T-helper 2 cell treated with Interferon-gamma antibody and Interleukin-4, amounts not matched to agents 5 μg/mL and 100 μg/mL, for 36 hours (primary cell): Measurements from ENCODE around the gene MTA3.
A peak's percentile ranks its signal among the peaks of the same experiment; 100 is the strongest.

ENCODE experiments used
- DNase-seq: peaks from one replicate; pipeline ENCODE4 v3.0.0; 2021; ENCODE audit warnings: low spot score
- H3K27ac Mint-ChIP-seq: one replicate; pipeline ENCODE4 v1.8.0; 2021; ENCODE audit warnings: mild to moderate bottlenecking, mixed read lengths
- H3K27me3 Mint-ChIP-seq: one replicate; pipeline ENCODE4 v1.8.0; 2021; ENCODE audit warnings: low read depth, mixed read lengths
- H3K36me3 Mint-ChIP-seq: one replicate; pipeline ENCODE4 v1.8.0; 2021; ENCODE audit warnings: low read depth, mixed read lengths
- H3K4me1 Mint-ChIP-seq: one replicate; pipeline ENCODE4 v1.8.0; 2021; ENCODE audit warnings: low read depth, mixed read lengths
- H3K4me3 Mint-ChIP-seq: one replicate; pipeline ENCODE4 v1.8.0; 2022; ENCODE audit warnings: mild to moderate bottlenecking, moderate library complexity, mixed read lengths
- H3K9me3 Mint-ChIP-seq: one replicate; pipeline ENCODE4 v1.8.0; 2021; ENCODE audit warnings: mixed read lengths

The MTA3 gene

GRCh38 chr2:42794271-42795046 is 226.0 kb downstream of the MTA3 start:
- Mint-ChIP-seq H3K4me1 (peaks cover 36% of the 10 kb centered on the region), H3K4me3 (no peak overlapping the region), H3K36me3 (peaks cover 5% of the 10 kb centered on the region), H3K9me3 (no peaks in the 10 kb centered on the region), H3K27ac (no peak overlapping the region), H3K27me3 (peaks cover 38% of the 10 kb centered on the region)
- no peak for DNase-seq

- Mint-ChIP-seq H3K9me3 (no peaks in the 10 kb centered on the region), H3K27ac (no peak overlapping the region), H3K27me3 (peaks cover 35% of the 10 kb centered on the region), H3K36me3 (peaks cover 5% of the 10 kb centered on the region), H3K4me3 (no peak overlapping the region), H3K4me1 (peaks cover 38% of the 10 kb centered on the region)
- no peak for DNase-seq
These were observed 226.8 kb downstream of the MTA3 start for GRCh38 chr2:42795275-42795674.

GRCh38 chr2:42795841-42796301 is 227.4 kb downstream of the MTA3 start:
- Mint-ChIP-seq H3K4me3 (no peak overlapping the region), H3K36me3 (peaks cover 5% of the 10 kb centered on the region), H3K27ac (peak overlapping the region; percentile 35), H3K27me3 (peaks cover 34% of the 10 kb centered on the region), H3K4me1 (peaks cover 44% of the 10 kb centered on the region), H3K9me3 (no peaks in the 10 kb centered on the region)
- no peak for DNase-seq

- H3K4me1 Mint-ChIP-seq: peaks cover 46% of the 10 kb centered on the region
- H3K27ac Mint-ChIP-seq: peak overlapping the region; percentile 64
- no peak overlapping the region for H3K4me3 Mint-ChIP-seq
- H3K36me3 Mint-ChIP-seq: peaks cover 2% of the 10 kb centered on the region
- DNase-seq: no peak
- H3K9me3 Mint-ChIP-seq: no peaks in the 10 kb centered on the region
- peaks cover 27% of the 10 kb centered on the region for H3K27me3 Mint-ChIP-seq
These were observed 228.2 kb downstream of the MTA3 start for GRCh38 chr2:42796427-42797248.

- H3K4me1 Mint-ChIP-seq: peaks cover 43% of the 10 kb centered on the region
- no peak overlapping the region for H3K27ac Mint-ChIP-seq
- no peaks in the 10 kb centered on the region for H3K36me3 Mint-ChIP-seq
- DNase-seq: no peak
- peaks cover 22% of the 10 kb centered on the region for H3K27me3 Mint-ChIP-seq
- no peak overlapping the region for H3K4me3 Mint-ChIP-seq
- no peaks in the 10 kb centered on the region for H3K9me3 Mint-ChIP-seq
These were observed 228.8 kb downstream of the MTA3 start for GRCh38 chr2:42797281-42797680.

- Mint-ChIP-seq H3K36me3 (no peaks in the 10 kb centered on the region), H3K27ac (no peak overlapping the region), H3K4me3 (no peak overlapping the region), H3K9me3 (no peaks in the 10 kb centered on the region), H3K27me3 (peaks cover 5% of the 10 kb centered on the region), H3K4me1 (peaks cover 41% of the 10 kb centered on the region)
- DNase-seq: no peak
These were observed 231.4 kb downstream of the MTA3 start for GRCh38 chr2:42799881-42800280.

- H3K9me3 Mint-ChIP-seq: no peaks in the 10 kb centered on the region
- H3K4me1 Mint-ChIP-seq: peaks cover 40% of the 10 kb centered on the region
- no peak overlapping the region for H3K27ac Mint-ChIP-seq
- H3K4me3 Mint-ChIP-seq: no peak overlapping the region
- no peaks in the 10 kb centered on the region for H3K36me3 Mint-ChIP-seq
- DNase-seq: no peak
- peaks cover 2% of the 10 kb centered on the region for H3K27me3 Mint-ChIP-seq
These were observed 232.1 kb downstream of the MTA3 start for GRCh38 chr2:42800461-42800962.

- H3K4me1 Mint-ChIP-seq: peaks cover 37% of the 10 kb centered on the region
- H3K27me3 Mint-ChIP-seq: no peaks in the 10 kb centered on the region
- no peaks in the 10 kb centered on the region for H3K9me3 Mint-ChIP-seq
These were observed 232.5 kb downstream of the MTA3 start for GRCh38 chr2:42800981-42801380.

GRCh38 chr2:42801381-42801780 is 232.9 kb downstream of the MTA3 start:
- no peaks in the 10 kb centered on the region for H3K36me3 Mint-ChIP-seq
- no peaks in the 10 kb centered on the region for H3K27me3 Mint-ChIP-seq
- H3K4me3 Mint-ChIP-seq: no peak overlapping the region
- H3K9me3 Mint-ChIP-seq: no peaks in the 10 kb centered on the region
- DNase-seq: no peak
- H3K4me1 Mint-ChIP-seq: peaks cover 33% of the 10 kb centered on the region
- H3K27ac Mint-ChIP-seq: no peak overlapping the region

More at GRCh38 chr2:42800981-42801380, 232.5 kb downstream of the MTA3 start:
- Mint-ChIP-seq H3K4me3 (no peak overlapping the region), H3K27ac (no peak overlapping the region), H3K36me3 (no peaks in the 10 kb centered on the region)
- DNase-seq: no peak

GRCh38 chr2:42802150-42802549 is 233.7 kb downstream of the MTA3 start:
- no peak overlapping the region for H3K27ac Mint-ChIP-seq
- no peak for DNase-seq
- H3K9me3 Mint-ChIP-seq: no peaks in the 10 kb centered on the region

GRCh38 chr2:42804338-42804737 is 235.9 kb downstream of the MTA3 start:
- Mint-ChIP-seq H3K36me3 (no peaks in the 10 kb centered on the region), H3K4me3 (no peak overlapping the region), H3K9me3 (no peaks in the 10 kb centered on the region), H3K27ac (no peak overlapping the region), H3K27me3 (no peaks in the 10 kb centered on the region), H3K4me1 (peaks cover 37% of the 10 kb centered on the region)
- no peak for DNase-seq

More at GRCh38 chr2:42802150-42802549, 233.7 kb downstream of the MTA3 start:
- Mint-ChIP-seq H3K27me3 (no peaks in the 10 kb centered on the region), H3K4me1 (peaks cover 29% of the 10 kb centered on the region), H3K36me3 (no peaks in the 10 kb centered on the region), H3K4me3 (no peak overlapping the region)

GRCh38 chr2:42804891-42805290 is 236.5 kb downstream of the MTA3 start:
- DNase-seq: no peak
- H3K27me3 Mint-ChIP-seq: no peaks in the 10 kb centered on the region
- H3K27ac Mint-ChIP-seq: no peak overlapping the region
- H3K4me3 Mint-ChIP-seq: no peak overlapping the region
- H3K9me3 Mint-ChIP-seq: no peaks in the 10 kb centered on the region
- H3K36me3 Mint-ChIP-seq: no peaks in the 10 kb centered on the region
- H3K4me1 Mint-ChIP-seq: peaks cover 34% of the 10 kb centered on the region
